GM19463 (cell line): ENCODE measurements around the gene ASCL3.
"Not testable (repeated sequence)": the region's sequence is repeated elsewhere in the genome, so short reads cannot be mapped to it uniquely, and the experiment has no call there.

Experiments used
- ATAC-seq: cut with Tn5 transposase; IDR thresholded peaks from one replicate; pipeline ENCODE4 v1.9.1; 2021; ENCODE audit warnings: mild to moderate bottlenecking, moderate library complexity; ENCODE audit not compliant: unreplicated experiment

Gene ASCL3

GRCh38 chr11:8942518-8943066, at the start of gene ASCL3:
Gene ASCL3, minus strand, starts transcription at chr11:8943016. Its CDS starts 4,855 bp downstream, at chr11:8938161.
- no peak for ATAC-seq

- no peak for ATAC-seq
Measured at GRCh38 chr11:8989453-8989852, 46.6 kb upstream of the ASCL3 start.

- no peak for ATAC-seq
Measured at GRCh38 chr11:8988329-8989234, 45.8 kb upstream of the ASCL3 start.

- no peak for ATAC-seq
Measured at GRCh38 chr11:8987446-8987845, 44.6 kb upstream of the ASCL3 start.

- ATAC-seq: not testable (repeated sequence)
Measured at GRCh38 chr11:8986772-8987171, 44.0 kb upstream of the ASCL3 start.

- ATAC-seq: no peak
Measured at GRCh38 chr11:8985462-8985861, 42.6 kb upstream of the ASCL3 start.

- no peak for ATAC-seq
Measured at GRCh38 chr11:8983552-8983951, 40.7 kb upstream of the ASCL3 start.

GRCh38 chr11:8980485-8980884, 37.7 kb upstream of the ASCL3 start:
- ATAC-seq: no peak

- ATAC-seq: not testable (repeated sequence)
Measured at GRCh38 chr11:8979365-8979764, 36.5 kb upstream of the ASCL3 start.

- no peak for ATAC-seq
Measured at GRCh38 chr11:8973121-8973520, 30.3 kb upstream of the ASCL3 start.

GRCh38 chr11:8971924-8972316, 29.1 kb upstream of the ASCL3 start:
- no peak for ATAC-seq

GRCh38 chr11:8971196-8971923, 28.5 kb upstream of the ASCL3 start:
- no peak for ATAC-seq

- no peak for ATAC-seq
Measured at GRCh38 chr11:8967184-8967583, 24.4 kb upstream of the ASCL3 start.

- ATAC-seq: peak; percentile 78
Measured at GRCh38 chr11:8964324-8965320, 21.8 kb upstream of the ASCL3 start, which contains the start of gene TMEM9B. Gene TMEM9B, minus strand, starts transcription at chr11:8964442. Its CDS starts 129 bp downstream, at chr11:8964313.

GRCh38 chr11:8963569-8964323, 20.9 kb upstream of the ASCL3 start:
- peak; percentile 60 for ATAC-seq

GRCh38 chr11:8962841-8963240, 20.0 kb upstream of the ASCL3 start:
- ATAC-seq: no peak

GRCh38 chr11:8961401-8961800, 18.6 kb upstream of the ASCL3 start:
- ATAC-seq: no peak

- peak; percentile 30 for ATAC-seq
Measured at GRCh38 chr11:8959546-8960166, 16.8 kb upstream of the ASCL3 start.

- ATAC-seq: no peak
Measured at GRCh38 chr11:8956860-8957259, 14.0 kb upstream of the ASCL3 start.
